Activated T-helper 2 cell treated with anti-CD3 and anti-CD28 coated beads, Interferon-gamma antibody, Interleukin-2, Interleukin-4, amounts not matched to agents 10 μg/mL and 5 μg/mL and 100 μg/mL, durations not matched to agents 14 hours and 24 hours and 36 hours (primary cell): ENCODE results near the gene TMEM41B. TPM values are rescaled to one million over a fixed set of nuclear protein-coding genes. Genes with fewer than 3 reads are reported as not detected.
"Not testable (repeated sequence)": the region's sequence is repeated elsewhere in the genome, so short reads cannot be mapped to it uniquely, and the experiment has no call there.

Experiments
- DNase-seq: peaks from one replicate; pipeline ENCODE4 v3.0.0; 2021; ENCODE audit warnings: low spot score
- H3K27ac Mint-ChIP-seq: one replicate; pipeline ENCODE4 v1.8.0; 2021; ENCODE audit warnings: mixed read lengths
- H3K27me3 Mint-ChIP-seq: one replicate; pipeline ENCODE4 v1.8.0; 2021; ENCODE audit warnings: low read depth, mixed read lengths
- H3K36me3 Mint-ChIP-seq: one replicate; pipeline ENCODE4 v1.8.0; 2021; ENCODE audit warnings: low read depth, mixed read lengths
- H3K4me1 Mint-ChIP-seq: one replicate; pipeline ENCODE4 v1.8.0; 2021; ENCODE audit warnings: low read depth, mixed read lengths
- H3K4me3 Mint-ChIP-seq: one replicate; pipeline ENCODE4 v1.8.0; 2021; ENCODE audit warnings: low read depth, mild to moderate bottlenecking, moderate library complexity, mixed read lengths
- H3K9me3 Mint-ChIP-seq: one replicate; pipeline ENCODE4 v1.8.0; 2021; ENCODE audit warnings: mixed read lengths
- intact Hi-C: fragments of 100-400 bp; cut with micrococcal nuclease; formaldehyde crosslinking; loops from one replicate; pipeline ENCODE4 v1.15.1; 2023
- total RNA-seq: library from RNA; stranded (reverse); gene quantifications from 2 replicates; pipeline ENCODE4 v1.2.3, GENCODE V29; 2022

Gene TMEM41B
- total RNA-seq, 1 donor from 2014 or later, result 29.8 TPM

DNA sequence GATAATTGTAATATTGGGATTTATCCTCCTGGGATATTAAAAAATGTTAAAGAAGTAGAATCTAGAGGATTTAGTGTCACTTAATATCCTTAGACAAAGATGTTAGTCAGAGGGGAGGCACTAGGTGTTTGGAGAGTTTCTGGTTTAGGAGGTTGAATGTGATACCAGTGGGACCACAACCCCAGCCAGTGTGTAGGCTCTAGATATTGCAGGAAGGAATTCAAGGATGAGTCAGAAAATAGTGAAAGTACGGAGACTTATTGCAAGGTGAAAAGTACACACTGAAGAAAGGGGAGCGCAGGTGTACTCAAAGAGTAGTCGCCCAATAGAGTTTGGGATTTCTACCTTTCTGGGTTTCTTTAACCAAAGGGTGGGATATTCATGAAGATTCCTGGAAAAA lies 5.7 kb upstream of the TMEM41B start:
- Mint-ChIP-seq H3K27me3 (peaks cover 37% of the 10 kb centered on the region), H3K4me3 (no peak overlapping the region), H3K9me3 (no peaks in the 10 kb centered on the region), H3K4me1 (no peaks in the 10 kb centered on the region), H3K36me3 (no peaks in the 10 kb centered on the region), H3K27ac (no peak overlapping the region)
- DNase-seq, result no peak
- intact Hi-C loops, result no loop called here

DNA sequence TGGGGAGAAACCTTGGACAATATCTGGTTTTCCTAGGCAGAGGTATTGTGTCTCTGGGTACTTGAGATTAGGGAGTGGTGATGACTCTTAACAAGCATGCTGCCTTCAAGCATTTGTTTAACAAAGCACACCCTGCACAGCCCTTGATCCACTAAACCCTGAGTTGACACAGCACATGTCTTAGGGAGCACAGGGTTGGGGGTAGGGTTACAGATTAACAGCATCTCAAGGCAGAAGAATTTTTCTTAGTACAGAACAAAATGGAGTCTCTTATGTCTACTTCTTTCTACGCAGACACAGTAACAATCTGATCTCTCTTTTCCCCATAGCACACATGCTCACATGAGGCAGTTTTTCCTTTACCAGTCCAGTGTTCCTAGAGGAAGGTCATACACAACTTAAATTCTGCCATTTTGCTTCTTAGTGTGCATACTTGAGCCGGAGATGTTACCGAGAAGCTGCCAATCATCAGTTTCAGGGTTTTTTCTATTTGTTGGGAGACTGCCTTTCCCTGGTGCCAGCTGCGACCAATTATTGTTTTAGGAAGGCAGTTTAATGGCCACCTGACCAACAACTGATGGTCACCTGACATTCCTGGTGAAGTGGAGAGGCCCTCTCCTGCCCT lies 5.1 kb upstream of the TMEM41B start:
- H3K36me3 Mint-ChIP-seq, H3K4me1 Mint-ChIP-seq, H3K27ac Mint-ChIP-seq, DNase-seq, H3K4me3 Mint-ChIP-seq, intact Hi-C loops, H3K9me3 Mint-ChIP-seq: not testable (repeated sequence)
- H3K27me3 Mint-ChIP-seq, result peaks cover 37% of the 10 kb centered on the region

DNA sequence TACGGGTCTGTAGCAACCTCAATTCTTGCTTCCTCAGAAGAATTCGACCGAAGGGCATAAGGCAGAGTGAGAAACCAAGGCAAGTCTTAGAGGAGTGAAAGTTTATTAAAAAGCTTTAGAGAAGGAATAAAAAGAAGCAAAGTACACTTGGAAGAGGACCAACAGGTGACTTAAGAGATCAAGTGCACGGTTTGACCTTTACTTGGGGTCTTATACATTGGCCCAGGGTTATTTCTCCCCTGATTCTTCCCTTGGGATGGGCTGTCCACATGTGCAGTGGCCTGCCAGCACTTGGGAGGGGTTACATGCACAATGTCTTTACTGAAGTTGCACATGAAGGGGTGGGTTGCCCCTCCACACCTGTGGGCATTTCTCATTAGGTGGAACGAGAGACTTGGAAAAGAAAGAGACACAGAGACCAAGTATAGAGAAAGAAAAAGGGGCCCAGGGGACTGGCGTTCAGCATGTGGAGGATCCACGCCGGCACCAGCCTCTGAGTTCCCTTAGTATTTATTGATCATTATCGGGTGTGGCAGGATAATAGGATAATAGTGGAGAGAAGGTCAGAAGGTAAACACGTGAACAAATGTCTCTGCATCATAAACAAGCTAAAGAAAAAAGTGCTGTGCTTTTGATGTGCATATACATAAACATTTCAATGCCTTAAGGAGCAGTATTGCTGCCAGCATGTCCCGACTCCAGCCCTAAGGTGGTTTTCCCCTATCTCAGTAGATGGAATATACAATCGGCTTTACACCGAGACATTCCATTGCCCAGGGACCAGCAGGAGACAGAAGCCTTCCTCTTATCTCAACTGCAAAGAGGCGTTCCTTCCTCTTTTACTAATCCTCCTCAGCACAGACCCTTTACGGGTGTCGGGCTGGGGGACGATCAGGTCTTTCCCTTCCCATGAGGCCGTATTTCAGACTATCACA lies 4.3 kb upstream of the TMEM41B start:
- intact Hi-C loops, H3K9me3 Mint-ChIP-seq, H3K36me3 Mint-ChIP-seq, DNase-seq, H3K4me1 Mint-ChIP-seq, H3K27ac Mint-ChIP-seq, H3K4me3 Mint-ChIP-seq: not testable (repeated sequence)
- H3K27me3 Mint-ChIP-seq, result peaks cover 37% of the 10 kb centered on the region

GRCh38 chr11:9316334-9316733 lies 1.9 kb upstream of the TMEM41B start:
- Mint-ChIP-seq H3K4me1 (peaks cover 20% of the 10 kb centered on the region), H3K27me3 (peaks cover 31% of the 10 kb centered on the region), H3K4me3 (no peak overlapping the region), H3K27ac (no peak overlapping the region), H3K9me3 (no peaks in the 10 kb centered on the region), H3K36me3 (peaks cover 13% of the 10 kb centered on the region)
- no peak for DNase-seq
- intact Hi-C loops, result no loop called here

DNA sequence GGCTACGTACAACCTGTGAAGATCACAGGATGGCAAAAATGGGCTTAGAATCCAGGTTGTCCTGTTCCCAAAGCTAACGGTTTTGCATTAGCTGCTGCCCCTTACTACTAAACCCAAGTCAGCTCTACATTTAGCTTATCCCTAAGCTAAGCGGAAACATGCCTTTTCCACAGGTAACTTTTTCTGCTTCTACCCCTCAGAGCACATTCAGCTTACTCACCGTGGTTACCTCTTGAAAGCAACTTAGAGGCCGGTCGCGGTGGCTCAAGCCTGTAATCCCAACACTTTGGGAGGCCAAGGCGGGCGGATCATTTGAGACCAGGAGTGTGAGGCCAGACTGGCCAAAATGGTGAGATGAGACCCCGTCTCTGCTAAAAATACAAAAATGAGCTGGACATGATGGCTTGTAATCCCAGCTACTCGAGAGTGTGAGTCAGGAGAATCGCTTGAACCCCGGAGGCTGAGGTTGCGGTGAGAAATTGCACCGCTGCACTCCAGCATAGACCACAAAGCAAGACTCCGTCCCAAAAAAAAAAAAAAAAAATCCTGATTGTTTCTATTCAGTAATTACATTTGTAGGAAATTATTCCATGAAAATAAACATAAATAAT lies 790 bp upstream of the TMEM41B start:
- peaks cover 18% of the 10 kb centered on the region for H3K36me3 Mint-ChIP-seq
- intact Hi-C loops, result loop anchor here (2.0 kb wide), 1 partner anchor 70 kb away; the partner anchor contains the start of gene IPO7
- peaks cover 26% of the 10 kb centered on the region for H3K27me3 Mint-ChIP-seq
- peak overlapping the region; percentile 71 for H3K4me3 Mint-ChIP-seq
- no peaks in the 10 kb centered on the region for H3K9me3 Mint-ChIP-seq
- peaks cover 27% of the 10 kb centered on the region for H3K4me1 Mint-ChIP-seq
- no peak for DNase-seq
- H3K27ac Mint-ChIP-seq, result peak overlapping the region; percentile 77

- peak overlapping the region; percentile 96 for H3K4me3 Mint-ChIP-seq
- H3K27me3 Mint-ChIP-seq, result peaks cover 13% of the 10 kb centered on the region
- H3K4me1 Mint-ChIP-seq, result peaks cover 27% of the 10 kb centered on the region
- DNase-seq, result peak; percentile 37
- intact Hi-C loops, result loop anchor here (1.0 to 2.0 kb wide), 5 partner anchors 33 to 147 kb away; partner anchors contain the start of gene IPO7
- peak overlapping the region; percentile 97 for H3K27ac Mint-ChIP-seq
- no peaks in the 10 kb centered on the region for H3K9me3 Mint-ChIP-seq
- peaks cover 23% of the 10 kb centered on the region for H3K36me3 Mint-ChIP-seq
Observed at GRCh38 chr11:9313648-9314290, 624 bp downstream of the TMEM41B start.

DNA sequence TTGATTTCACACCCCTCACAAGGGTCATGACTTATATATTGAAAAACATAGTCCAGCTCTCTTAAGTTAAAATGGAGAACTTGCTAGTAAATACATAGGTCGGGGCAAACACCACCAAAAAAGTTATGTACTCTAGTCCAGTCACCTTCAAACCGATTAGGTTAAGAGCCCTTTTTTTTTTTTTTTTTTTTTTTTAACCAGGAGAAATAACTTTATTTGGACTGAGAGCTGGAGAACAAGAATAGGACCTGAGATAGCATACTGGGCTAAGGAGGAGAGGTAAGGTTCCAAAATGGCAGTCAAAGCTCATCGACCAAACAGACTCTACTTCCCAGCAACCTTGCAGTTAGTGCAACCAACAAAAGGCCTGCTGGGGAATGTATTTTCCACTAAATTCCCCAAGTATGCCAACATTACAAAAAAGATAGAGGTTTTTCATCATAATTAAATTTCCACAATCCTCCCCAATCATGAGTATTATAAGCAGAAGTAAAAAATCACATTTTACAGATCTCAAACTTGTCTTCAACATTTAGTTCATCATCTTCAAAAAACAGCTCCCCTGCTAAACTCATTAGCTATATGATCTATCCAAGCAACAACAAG lies 3.8 kb downstream of the TMEM41B start:
- intact Hi-C loops, result no loop called here
- no peak overlapping the region for H3K4me3 Mint-ChIP-seq
- peaks cover 34% of the 10 kb centered on the region for H3K4me1 Mint-ChIP-seq
- DNase-seq, result no peak
- H3K9me3 Mint-ChIP-seq, result no peaks in the 10 kb centered on the region
- H3K36me3 Mint-ChIP-seq, result peaks cover 30% of the 10 kb centered on the region
- H3K27me3 Mint-ChIP-seq, result no peaks in the 10 kb centered on the region
- no peak overlapping the region for H3K27ac Mint-ChIP-seq

DNA sequence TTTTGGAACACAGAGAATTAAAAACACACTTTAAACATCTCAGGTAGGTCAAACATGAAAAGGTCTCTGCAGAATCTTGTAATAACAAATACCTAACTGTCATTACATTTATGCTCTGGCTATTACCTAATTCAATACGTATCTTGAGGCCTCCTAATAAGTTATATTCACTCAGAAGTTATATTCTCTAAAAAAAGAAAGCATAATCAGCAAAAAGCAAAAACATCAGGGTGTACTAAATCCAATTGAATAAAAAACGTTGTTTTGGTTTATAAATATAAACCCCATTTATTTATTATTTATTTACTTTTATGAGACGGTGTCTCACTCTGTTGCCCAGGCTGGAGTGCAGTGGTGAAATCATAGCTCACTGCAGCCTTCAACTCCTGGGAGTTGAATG lies 10.2 kb downstream of the TMEM41B start:
- H3K9me3 Mint-ChIP-seq, result no peaks in the 10 kb centered on the region
- peaks cover 9% of the 10 kb centered on the region for H3K36me3 Mint-ChIP-seq
- intact Hi-C loops, result no loop called here
- no peak overlapping the region for H3K4me3 Mint-ChIP-seq
- no peaks in the 10 kb centered on the region for H3K27me3 Mint-ChIP-seq
- DNase-seq, result no peak
- no peak overlapping the region for H3K27ac Mint-ChIP-seq
- peaks cover 7% of the 10 kb centered on the region for H3K4me1 Mint-ChIP-seq

- no peaks in the 10 kb centered on the region for H3K9me3 Mint-ChIP-seq
Observed at GRCh38 chr11:9302448-9302847, 11.9 kb downstream of the TMEM41B start.

GRCh38 chr11:9301720-9302119 lies 12.7 kb downstream of the TMEM41B start:
- no peak overlapping the region for H3K27ac Mint-ChIP-seq
- intact Hi-C loops, result no loop called here
- no peak overlapping the region for H3K4me3 Mint-ChIP-seq
- peaks cover 3% of the 10 kb centered on the region for H3K36me3 Mint-ChIP-seq
- H3K4me1 Mint-ChIP-seq, result peaks cover under 1% of the 10 kb centered on the region
- no peaks in the 10 kb centered on the region for H3K9me3 Mint-ChIP-seq
- DNase-seq, result no peak
- H3K27me3 Mint-ChIP-seq, result no peaks in the 10 kb centered on the region

More at GRCh38 chr11:9302448-9302847, 11.9 kb downstream of the TMEM41B start:
- no peaks in the 10 kb centered on the region for H3K27me3 Mint-ChIP-seq
- H3K27ac Mint-ChIP-seq, result no peak overlapping the region
- intact Hi-C loops, result no loop called here
- H3K36me3 Mint-ChIP-seq, result peaks cover 6% of the 10 kb centered on the region
- DNase-seq, result no peak
- H3K4me1 Mint-ChIP-seq, result peaks cover 4% of the 10 kb centered on the region
- H3K4me3 Mint-ChIP-seq, result no peak overlapping the region

DNA sequence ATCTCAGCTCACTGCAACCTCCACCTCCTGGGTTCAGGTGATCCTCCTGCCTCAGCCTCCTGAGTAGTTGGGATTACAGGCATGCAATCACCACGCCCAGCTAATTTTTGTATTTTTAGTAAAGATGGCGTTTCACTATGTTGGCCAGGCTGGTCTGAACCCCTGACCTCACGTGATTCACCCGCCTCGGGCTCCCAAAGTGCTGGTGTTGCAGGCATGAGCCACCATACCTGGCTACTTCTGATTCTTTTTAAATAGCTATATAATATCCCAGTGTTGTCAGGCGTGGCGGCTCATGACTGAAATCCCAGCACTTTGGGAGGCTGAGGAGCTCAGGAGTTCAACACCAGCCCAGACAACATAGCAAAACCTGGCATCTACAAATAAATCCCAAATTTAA lies 20.7 kb downstream of the TMEM41B start:
- intact Hi-C loops, result no loop called here
- no peak for DNase-seq
- peaks cover 6% of the 10 kb centered on the region for H3K4me1 Mint-ChIP-seq
- peaks cover 22% of the 10 kb centered on the region for H3K36me3 Mint-ChIP-seq
- H3K4me3 Mint-ChIP-seq, result no peak overlapping the region
- H3K9me3 Mint-ChIP-seq, result no peaks in the 10 kb centered on the region
- H3K27ac Mint-ChIP-seq, result no peak overlapping the region
- no peaks in the 10 kb centered on the region for H3K27me3 Mint-ChIP-seq

DNA sequence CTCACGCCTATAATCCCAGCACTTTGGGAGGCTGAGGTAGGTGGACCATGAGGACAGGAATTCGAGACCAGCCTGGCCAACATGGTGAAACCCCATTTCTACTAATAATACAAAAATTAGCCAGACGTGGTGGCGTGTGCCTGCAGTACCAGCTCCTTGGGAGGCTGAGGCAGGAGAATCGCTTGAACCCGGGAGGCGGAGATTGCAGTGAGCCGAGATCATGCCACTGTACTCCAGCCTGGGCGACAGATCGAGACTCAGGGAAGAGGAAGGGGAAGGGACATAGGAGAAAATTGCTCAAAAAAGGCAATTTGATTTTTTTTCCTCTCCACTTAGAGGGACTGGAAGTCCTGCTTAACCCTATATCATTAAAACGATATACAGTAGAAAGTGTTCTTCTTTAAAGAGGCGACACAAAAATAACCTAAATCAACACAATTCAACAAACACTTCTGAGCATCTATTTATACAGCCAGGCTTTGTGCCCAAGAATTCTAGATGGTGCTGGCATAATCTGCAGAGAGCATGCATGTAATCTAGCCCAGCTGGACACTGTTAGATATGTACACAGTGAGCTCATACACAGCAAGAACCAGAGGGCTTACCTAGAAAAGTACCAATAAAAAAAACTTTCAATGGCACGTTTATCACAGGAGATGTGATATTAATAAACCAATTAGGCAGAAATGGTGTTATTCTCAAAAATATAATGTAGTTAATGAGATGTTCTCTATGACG lies 28.4 kb downstream of the TMEM41B start:
- no peaks in the 10 kb centered on the region for H3K27me3 Mint-ChIP-seq
- DNase-seq, result no peak
- peaks cover 12% of the 10 kb centered on the region for H3K4me1 Mint-ChIP-seq
- no peak overlapping the region for H3K27ac Mint-ChIP-seq
- peaks cover 49% of the 10 kb centered on the region for H3K36me3 Mint-ChIP-seq
- intact Hi-C loops, result no loop called here
- H3K9me3 Mint-ChIP-seq, result no peaks in the 10 kb centered on the region
- H3K4me3 Mint-ChIP-seq, result no peak overlapping the region
